Colonic mucosa (tissue), 4 donors: ENCODE data around the gene JAKMIP2. TPM values are rescaled to one million over a fixed set of nuclear protein-coding genes. Genes with fewer than 3 reads are reported as not detected.
"Not testable (repeated sequence)": the region's sequence is repeated elsewhere in the genome, so short reads cannot be mapped to it uniquely, and the experiment has no call there.

Experiments
- DNase-seq: peaks from one replicate; pipeline ENCODE4 v3.0.0-alpha.2; 2020
- H3K27ac ChIP-seq: fragments of 200-600 bp; one replicate; pipeline ENCODE4 v1.8.0; 2021
- H3K27me3 ChIP-seq: fragments of 200-600 bp; one replicate; pipeline ENCODE4 v1.8.0; 2021
- H3K36me3 ChIP-seq: fragments of 200-600 bp; one replicate; pipeline ENCODE4 v1.8.0; 2021
- H3K4me1 ChIP-seq: fragments of 200-600 bp; one replicate; pipeline ENCODE4 v1.8.0; 2021; ENCODE audit warnings: mild to moderate bottlenecking
- H3K4me3 ChIP-seq: fragments of 200-600 bp; one replicate; pipeline ENCODE4 v1.8.0; 2021
- H3K9ac ChIP-seq, 2 donors: one replicate each; pipeline ENCODE4 v1.7.0; 2013; ENCODE audit warnings: control low read depth in 2 of 2, low read depth in 2 of 2, low read length in 2 of 2
- H3K9me3 ChIP-seq: fragments of 200-600 bp; one replicate; pipeline ENCODE4 v1.8.0; 2021
- CTCF ChIP-seq: fragments of 200-600 bp; IDR thresholded peaks from one replicate; pipeline ENCODE4 v1.8.0; 2022; ENCODE audit warnings: antibody characterized with exemption, mild to moderate bottlenecking
- intact Hi-C: fragments of 100-400 bp; cut with DNase I; formaldehyde crosslinking; loops from one replicate; pipeline ENCODE4 v1.14.1; 2022
- total RNA-seq, 2 donors: library from RNA; stranded (reverse); fragmentation: NEBNext Ultra II Directional in 1 of 2; extraction: Animal tissue kit (Norgen Biotek cat#: 25700) in 1 of 2; gene quantifications; one replicate each; pipeline ENCODE4 v1.2.1, GENCODE V29; 2021
- donor health status: healthy.
- donor health status: DM: no; HTN: no; CAD: no.
- donor health status: DM: no; HTN: no; CAD: no.

JAKMIP2 gene
- total RNA-seq = 1 to 10 TPM in 1 of 2 donors, under 1 TPM in 1; 0.17 to 1.3 TPM

- intact Hi-C loops = no loop called here
These were observed at the start of gene JAKMIP2 for GRCh38 chr5:147782110-147783028. JAKMIP2 (minus strand) TSS chr5:147782728; CDS start chr5:147671806, 110,922 bp downstream.

GRCh38 chr5:147831465-147831864 lies 48.9 kb upstream of the JAKMIP2 start, which contains the start of gene SPINK1:
SPINK1 (minus strand) TSS chr5:147831671; CDS start chr5:147831577, 94 bp downstream.
- intact Hi-C loops = no loop called here
- no peak for TF ChIP-seq CTCF
- H3K4me1 ChIP-seq = no peaks in the 10 kb centered on the region
- H3K4me3 ChIP-seq = peak within 1 kb of the TSS; percentile 17
- H3K9ac ChIP-seq = peak within 1 kb of the TSS in 1 of 2 donors; percentile 39
- H3K27ac ChIP-seq = peak within 1 kb of the TSS; percentile 71
- no peaks in the 10 kb centered on the region for H3K27me3 ChIP-seq
- peak; percentile 79 for DNase-seq
- H3K9me3 ChIP-seq = no peaks in the 10 kb centered on the region
- no peaks in the 10 kb centered on the region for H3K36me3 ChIP-seq

More at GRCh38 chr5:147782110-147783028, at the start of gene JAKMIP2:
- Histone ChIP-seq H3K4me3 (no peak within 1 kb of the TSS), H3K9me3 (no peaks in the 10 kb centered on the region), H3K27me3 (no peaks in the 10 kb centered on the region), H3K4me1 (no peaks in the 10 kb centered on the region), H3K9ac (no peak within 1 kb of the TSS), H3K27ac (no peak within 1 kb of the TSS), H3K36me3 (no peaks in the 10 kb centered on the region)
- peak; percentile 45 for DNase-seq
- no peak for TF ChIP-seq CTCF

- Histone ChIP-seq H3K4me3 (peak overlapping the region; percentile 17), H3K9ac (no peak overlapping the region), H3K4me1 (no peaks in the 10 kb centered on the region), H3K36me3 (no peaks in the 10 kb centered on the region), H3K27me3 (no peaks in the 10 kb centered on the region), H3K9me3 (no peaks in the 10 kb centered on the region), H3K27ac (no peak overlapping the region)
- TF ChIP-seq CTCF = no peak
- intact Hi-C loops = no loop called here
- DNase-seq = no peak
These were observed 47.5 kb upstream of the JAKMIP2 start for GRCh38 chr5:147830035-147830434.

- H3K36me3 ChIP-seq, intact Hi-C loops, H3K27ac ChIP-seq, H3K9me3 ChIP-seq, H3K4me1 ChIP-seq, H3K27me3 ChIP-seq, H3K9ac ChIP-seq, DNase-seq, H3K4me3 ChIP-seq: not testable (repeated sequence)
These were observed 44.5 kb upstream of the JAKMIP2 start for GRCh38 chr5:147827017-147827416.

- intact Hi-C loops = no loop called here
These were observed 43.8 kb upstream of the JAKMIP2 start for GRCh38 chr5:147826361-147826760.

More at GRCh38 chr5:147826361-147826760, 43.8 kb upstream of the JAKMIP2 start:
- no peaks in the 10 kb centered on the region for H3K4me1 ChIP-seq
- no peak overlapping the region for H3K27ac ChIP-seq
- H3K36me3 ChIP-seq = no peaks in the 10 kb centered on the region
- H3K27me3 ChIP-seq = no peaks in the 10 kb centered on the region
- TF ChIP-seq CTCF = no peak
- no peak overlapping the region for H3K9ac ChIP-seq
- DNase-seq = no peak
- H3K9me3 ChIP-seq = no peaks in the 10 kb centered on the region
- no peak overlapping the region for H3K4me3 ChIP-seq
